GM08714 (cell line): ENCODE measurements around the gene TSEN54.

Experiments used
- H3K4me3 ChIP-seq: fragments of 200-500 bp; sonication (Bioruptor generic); 2 replicates; pipeline ENCODE4 v1.5.1; 2014; ENCODE audit warnings: mild to moderate bottlenecking, low read length, inconsistent platforms
- ZNF274 ChIP-seq: IDR thresholded peaks from 2 replicates; pipeline ENCODE4 v1.6.1; 2012; ENCODE audit warnings: mild to moderate bottlenecking, low read depth, low read length

The TSEN54 gene

DNA sequence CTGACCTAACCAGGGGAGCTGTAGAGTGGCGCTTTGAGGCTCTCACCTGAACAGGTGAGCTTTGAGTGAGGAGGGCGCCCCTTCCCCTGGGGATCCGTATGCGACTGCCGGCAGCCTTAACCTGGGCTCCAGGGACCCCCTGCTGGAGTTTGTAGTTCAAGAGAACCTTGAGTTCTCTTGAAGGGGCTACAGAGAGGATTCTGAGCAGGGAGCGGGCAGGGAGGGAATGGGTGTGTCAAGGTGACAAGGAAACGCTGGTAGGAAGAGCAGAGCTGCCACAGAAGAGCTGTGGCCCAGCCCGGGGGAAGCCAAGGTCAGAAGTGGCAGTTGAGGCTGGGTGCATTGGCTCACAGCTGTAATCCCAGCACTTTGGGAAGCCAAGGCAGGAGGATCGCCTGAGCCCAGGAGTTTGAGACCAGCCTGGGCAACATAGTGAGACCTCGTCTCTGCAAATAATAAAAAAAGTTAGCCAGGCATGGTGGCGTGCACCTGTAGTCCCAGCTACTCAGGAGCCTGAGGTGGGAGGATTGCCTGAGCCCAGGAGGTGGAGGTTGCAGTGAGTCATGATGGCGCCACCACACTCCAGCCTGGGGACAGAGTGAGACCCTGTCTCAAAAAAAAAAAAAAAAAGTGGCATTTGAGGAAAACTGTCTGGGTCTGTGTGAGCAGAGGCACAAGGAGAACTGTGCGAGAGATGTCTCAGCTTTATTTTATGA lies 10.4 kb downstream of the TSEN54 start:
- H3K4me3 ChIP-seq: no peak overlapping the region; the same call in 1 of the 2 replicates
- TF ChIP-seq ZNF274: no peak

DNA sequence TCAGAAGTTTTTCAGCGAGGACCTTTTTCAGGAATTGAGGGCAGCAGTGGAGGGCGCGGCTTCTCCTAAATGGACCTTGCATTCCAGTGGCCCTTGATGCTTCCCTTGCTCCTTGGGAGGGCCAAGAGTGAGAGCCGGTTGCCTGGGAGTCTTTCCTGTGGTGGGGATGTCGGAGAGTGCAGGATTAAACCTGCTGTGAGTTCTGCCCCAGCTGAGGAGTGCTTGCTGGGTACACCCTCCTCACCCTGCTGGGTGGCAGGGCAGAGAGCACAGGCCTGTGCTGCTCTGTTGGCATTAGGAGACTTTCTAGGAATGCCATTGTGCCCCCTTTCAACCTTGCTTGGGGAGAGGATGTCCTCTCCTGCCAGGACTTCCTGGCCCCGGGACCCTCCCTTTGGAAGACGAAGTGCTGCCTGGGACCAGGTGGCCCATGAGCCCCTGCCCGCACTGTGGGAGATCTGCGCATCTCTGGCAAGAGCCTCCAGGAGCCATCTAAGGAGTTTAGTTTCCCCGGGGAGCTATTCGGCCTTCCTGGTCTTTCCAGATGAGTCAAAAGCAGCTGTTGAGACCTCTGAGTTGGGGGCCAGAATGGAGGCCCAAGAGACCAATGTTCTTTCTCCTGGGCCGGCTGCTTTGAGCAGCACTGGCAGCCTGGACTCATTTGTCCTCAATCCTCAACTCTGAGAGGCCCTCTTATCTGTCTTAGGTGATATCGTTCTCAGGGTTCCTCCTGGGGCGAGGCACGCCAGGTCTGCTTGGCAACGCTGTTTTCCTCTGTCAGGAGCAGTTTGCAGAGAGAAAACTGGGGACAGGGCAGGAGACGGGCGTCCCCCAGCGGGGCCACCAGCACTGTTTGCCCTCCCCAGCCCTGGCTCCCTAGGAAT lies 14.8 kb downstream of the TSEN54 start:
- no peak for TF ChIP-seq ZNF274
- no peak overlapping the region for H3K4me3 ChIP-seq

GRCh38 chr17:75531721-75532072 lies 15.4 kb downstream of the TSEN54 start:
- no peak for TF ChIP-seq ZNF274
- no peak overlapping the region for H3K4me3 ChIP-seq

GRCh38 chr17:75535119-75535537 lies 18.8 kb downstream of the TSEN54 start:
- no peak overlapping the region for H3K4me3 ChIP-seq
- TF ChIP-seq ZNF274: no peak

- no peak overlapping the region for H3K4me3 ChIP-seq
- no peak for TF ChIP-seq ZNF274
Measured at GRCh38 chr17:75535871-75536270, 19.5 kb downstream of the TSEN54 start.

- TF ChIP-seq ZNF274: no peak
- no peak overlapping the region for H3K4me3 ChIP-seq
Measured at GRCh38 chr17:75536366-75536765, 20.0 kb downstream of the TSEN54 start.

- H3K4me3 ChIP-seq: no peak overlapping the region
- no peak for TF ChIP-seq ZNF274
Measured at GRCh38 chr17:75539967-75540729, 23.8 kb downstream of the TSEN54 start.

DNA sequence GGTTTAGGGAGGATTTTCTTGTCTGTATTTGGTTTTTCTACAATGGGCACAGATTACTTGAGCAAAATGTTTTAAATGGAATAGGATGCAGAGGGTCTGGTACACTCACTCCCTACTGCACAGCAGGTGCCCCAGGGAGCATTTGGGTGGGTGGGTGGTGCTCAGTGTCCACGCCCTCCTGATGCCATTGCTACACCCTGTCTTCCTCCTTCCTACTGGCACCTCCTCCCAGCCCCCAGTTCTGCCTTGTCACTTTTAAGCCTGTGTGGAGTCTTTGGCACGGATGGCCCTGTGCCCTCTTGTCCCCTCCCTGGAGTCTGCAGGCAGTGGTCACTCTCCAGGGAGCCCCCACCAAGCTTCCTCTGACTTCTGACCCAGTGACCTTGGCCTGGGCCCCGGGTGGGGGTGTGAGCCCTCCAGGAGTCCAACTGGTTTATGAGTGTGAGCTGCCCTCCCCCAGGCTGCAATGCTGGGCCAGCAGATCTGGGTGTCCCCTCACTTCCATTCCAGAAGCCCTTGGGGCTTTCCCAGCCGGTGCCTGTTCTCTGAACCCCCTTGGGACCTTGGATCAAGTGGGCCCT lies 24.7 kb downstream of the TSEN54 start:
- H3K4me3 ChIP-seq: no peak overlapping the region
- TF ChIP-seq ZNF274: no peak

DNA sequence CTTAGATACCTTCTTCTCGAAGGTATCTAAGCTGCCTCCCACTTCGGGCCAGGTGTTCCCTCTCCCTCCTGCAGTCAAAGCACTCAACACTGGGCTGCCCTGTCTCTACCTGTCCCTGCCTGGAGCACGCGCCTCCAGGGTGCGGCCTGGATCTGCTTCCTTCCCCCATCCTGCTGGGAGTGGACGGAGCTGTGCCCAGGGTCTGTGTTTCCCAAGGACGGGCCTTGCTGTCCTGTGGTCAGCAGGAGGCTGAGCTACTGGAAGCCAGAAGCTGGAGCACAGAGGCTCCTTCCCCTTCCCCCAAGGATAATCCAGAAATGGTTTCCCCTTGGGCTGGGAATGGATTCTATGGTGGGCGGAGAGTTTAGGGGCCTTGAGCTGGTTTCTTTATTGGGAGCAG lies 25.9 kb downstream of the TSEN54 start:
- no peak for TF ChIP-seq ZNF274
- H3K4me3 ChIP-seq: no peak overlapping the region

GRCh38 chr17:75542728-75543336 lies 26.5 kb downstream of the TSEN54 start:
- no peak overlapping the region for H3K4me3 ChIP-seq
- TF ChIP-seq ZNF274: no peak

- no peak for TF ChIP-seq ZNF274
- H3K4me3 ChIP-seq: no peak overlapping the region
Measured at GRCh38 chr17:75544250-75544649, 27.9 kb downstream of the TSEN54 start.

GRCh38 chr17:75546181-75546580 lies 29.9 kb downstream of the TSEN54 start:
- H3K4me3 ChIP-seq: no peak overlapping the region
- no peak for TF ChIP-seq ZNF274

DNA sequence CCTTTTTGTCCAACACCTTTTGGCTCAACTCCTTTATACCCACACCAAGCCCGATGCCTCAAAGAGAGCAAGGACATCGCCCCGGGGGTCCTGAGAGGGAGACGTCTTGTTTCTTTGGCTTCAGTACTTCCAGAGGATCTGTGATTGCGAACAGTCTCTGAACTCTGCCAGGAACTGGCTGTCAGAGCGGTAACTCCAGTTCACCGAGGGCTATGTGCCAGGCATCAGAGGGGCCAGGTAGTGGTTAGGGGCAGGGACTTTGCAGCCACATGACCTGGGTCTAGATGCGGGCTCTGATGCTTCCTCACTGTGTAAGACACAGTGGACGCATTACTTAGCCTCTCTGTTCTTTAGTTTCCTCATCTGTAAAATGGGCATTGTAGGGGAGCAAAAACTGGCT lies 30.8 kb downstream of the TSEN54 start:
- no peak for TF ChIP-seq ZNF274
- no peak overlapping the region for H3K4me3 ChIP-seq

- no peak overlapping the region for H3K4me3 ChIP-seq
Measured at GRCh38 chr17:75548813-75549212, 32.5 kb downstream of the TSEN54 start.

More at GRCh38 chr17:75548813-75549212, 32.5 kb downstream of the TSEN54 start:
- no peak for TF ChIP-seq ZNF274
